ENCODE results near the gene SH3PXD2B. TPM values are rescaled to one million over a fixed set of nuclear protein-coding genes. Genes with fewer than 3 reads are reported as not detected.
"Not testable (repeated sequence)": the region's sequence is repeated elsewhere in the genome, so short reads cannot be mapped to it uniquely, and the experiment has no call there.

Gene SH3PXD2B
- total RNA-seq, 1 experiment from 2014 or later = 47.7 TPM

DNA sequence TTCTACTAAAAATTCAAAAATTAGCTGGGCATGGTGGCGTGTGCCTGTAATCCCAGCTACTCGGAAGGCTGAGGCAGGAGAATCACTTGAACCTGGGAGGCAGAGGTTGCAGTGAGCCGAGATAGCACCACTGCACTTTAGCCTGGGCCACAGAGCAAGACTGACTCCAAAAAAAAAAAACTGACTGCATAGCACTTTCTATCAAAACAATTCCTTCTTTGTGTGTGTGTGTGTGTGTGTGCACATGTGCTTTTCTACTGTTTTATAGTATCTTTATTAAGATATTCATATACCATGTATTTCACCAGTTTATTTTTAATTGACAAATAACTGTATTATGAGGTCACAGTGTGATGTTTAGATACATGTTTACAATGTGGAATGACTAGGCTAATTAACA, 167.2 kb downstream of the SH3PXD2B start:
- H3K4me3 ChIP-seq (ENCODE audit: insufficient read depth, low read depth, low read length); H3K36me3 ChIP-seq (replicated peaks; ENCODE audit: control insufficient read depth, insufficient read depth, low read length); H3K27me3 ChIP-seq (ENCODE audit: control insufficient read depth, insufficient read depth, low read length); DNase-seq: not testable (repeated sequence)

DNA sequence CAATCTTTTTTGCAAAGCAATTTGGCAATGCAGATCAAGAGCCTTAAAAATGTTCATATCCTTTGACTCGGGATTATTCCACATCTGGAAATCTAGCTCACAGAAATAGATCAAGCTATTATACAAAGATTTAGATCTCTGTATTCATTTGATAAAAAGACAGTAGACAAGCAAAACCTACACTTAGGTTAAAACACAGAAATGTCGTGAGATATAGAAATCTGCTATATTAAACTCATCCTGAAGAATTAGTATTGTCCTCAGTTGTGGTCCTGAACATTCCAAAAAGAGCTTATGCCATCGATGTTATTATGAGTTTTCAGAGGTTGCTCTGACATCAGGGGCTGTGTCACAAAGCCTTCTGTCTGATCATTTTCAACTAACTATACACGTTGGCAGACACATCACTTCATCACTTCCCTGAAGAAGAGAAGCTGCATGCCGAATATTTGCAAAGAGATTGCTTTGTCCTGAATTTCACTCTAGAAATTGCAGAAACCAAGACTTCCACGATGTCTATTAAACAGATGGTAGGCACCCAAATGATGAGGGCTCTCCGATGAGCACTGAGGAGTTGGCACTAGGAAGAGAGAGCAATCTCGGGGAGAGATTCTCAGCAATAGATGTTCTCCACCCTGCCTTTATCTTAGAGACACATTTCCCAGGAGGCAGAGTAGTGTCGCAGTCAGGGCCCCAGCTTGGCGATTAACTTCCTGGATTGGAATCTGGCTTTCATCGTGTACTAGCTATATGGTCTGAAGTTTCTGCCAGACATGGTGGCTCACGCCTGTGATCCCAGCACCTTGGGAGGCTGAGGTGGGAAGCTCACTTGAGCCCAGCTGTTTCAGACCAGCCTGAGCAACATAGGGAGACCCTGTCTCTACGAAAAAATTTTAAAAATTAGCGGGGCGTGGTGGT, 168.8 kb downstream of the SH3PXD2B start:
- DNase-seq = peak; percentile 27
- H3K27me3 ChIP-seq (ENCODE audit: control insufficient read depth, insufficient read depth, low read length) = no peaks in the 10 kb centered on the region
- no peak overlapping the region for H3K4me3 ChIP-seq (ENCODE audit: insufficient read depth, low read depth, low read length)
- H3K36me3 ChIP-seq (replicated peaks; ENCODE audit: control insufficient read depth, insufficient read depth, low read length) = no peaks in the 10 kb centered on the region

DNA sequence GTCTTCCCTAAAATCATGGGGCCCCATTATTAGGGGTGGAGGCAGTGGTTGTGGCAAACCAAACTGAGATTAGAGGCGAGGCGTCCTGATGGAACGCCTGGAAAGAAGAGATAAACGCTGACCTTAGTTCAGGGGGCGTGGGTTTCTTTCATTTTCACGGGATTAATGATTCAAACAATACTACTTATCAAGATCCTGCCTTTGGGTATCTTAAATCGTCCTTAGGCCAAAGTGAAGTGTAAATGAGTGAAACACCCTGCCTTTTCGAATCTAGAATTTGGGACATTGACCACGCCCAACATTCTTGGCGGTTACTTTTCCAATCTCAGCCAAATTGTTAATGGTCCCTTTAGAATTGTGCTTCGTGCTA, 169.7 kb downstream of the SH3PXD2B start:
- no peak for DNase-seq
- Histone ChIP-seq H3K4me3 (ENCODE audit: insufficient read depth, low read depth, low read length) (peak overlapping the region; percentile 82), H3K36me3 (replicated peaks; ENCODE audit: control insufficient read depth, insufficient read depth, low read length) (no peaks in the 10 kb centered on the region), H3K27me3 (ENCODE audit: control insufficient read depth, insufficient read depth, low read length) (no peaks in the 10 kb centered on the region)

DNA sequence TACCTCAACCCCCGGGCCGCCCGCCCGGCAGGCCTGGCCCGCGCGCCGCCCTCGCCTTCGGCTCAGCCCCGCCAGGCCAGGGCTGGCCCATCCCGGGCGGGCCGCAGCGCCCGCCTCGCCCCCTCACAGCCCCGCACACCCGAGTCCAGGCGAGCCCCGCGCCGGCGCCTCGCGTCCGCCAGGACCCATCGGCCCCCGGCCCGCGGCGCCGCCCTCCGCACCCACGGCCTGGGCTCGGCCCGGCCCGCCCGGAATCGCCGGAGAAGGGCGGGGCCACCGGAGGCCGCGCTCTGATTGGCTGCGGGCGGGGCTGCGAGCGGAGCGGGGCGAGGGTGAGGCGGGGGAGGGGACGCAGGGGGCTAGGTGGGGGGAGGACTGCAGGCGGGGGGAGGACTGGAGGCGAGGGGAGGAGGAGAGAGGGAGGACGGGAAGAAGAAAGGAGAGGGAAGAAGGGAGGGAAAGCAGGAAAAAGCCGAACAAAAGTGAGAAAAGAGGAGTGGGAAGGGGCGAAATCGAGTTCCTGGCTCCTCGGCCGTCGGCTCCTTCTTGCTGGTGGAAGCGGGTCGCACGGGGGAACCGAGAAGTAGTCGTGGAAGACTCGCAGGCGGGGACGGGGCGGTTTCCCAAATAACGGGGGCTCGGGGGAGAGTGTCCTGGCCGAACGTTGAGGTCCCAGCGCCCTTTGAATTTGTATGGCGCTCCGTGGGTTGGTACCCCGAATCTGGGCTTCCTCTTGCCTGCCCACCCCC, 170.3 kb downstream of the SH3PXD2B start:
- Histone ChIP-seq H3K27me3 (ENCODE audit: control insufficient read depth, insufficient read depth, low read length) (no peaks in the 10 kb centered on the region), H3K36me3 (replicated peaks; ENCODE audit: control insufficient read depth, insufficient read depth, low read length) (no peaks in the 10 kb centered on the region)

DNA sequence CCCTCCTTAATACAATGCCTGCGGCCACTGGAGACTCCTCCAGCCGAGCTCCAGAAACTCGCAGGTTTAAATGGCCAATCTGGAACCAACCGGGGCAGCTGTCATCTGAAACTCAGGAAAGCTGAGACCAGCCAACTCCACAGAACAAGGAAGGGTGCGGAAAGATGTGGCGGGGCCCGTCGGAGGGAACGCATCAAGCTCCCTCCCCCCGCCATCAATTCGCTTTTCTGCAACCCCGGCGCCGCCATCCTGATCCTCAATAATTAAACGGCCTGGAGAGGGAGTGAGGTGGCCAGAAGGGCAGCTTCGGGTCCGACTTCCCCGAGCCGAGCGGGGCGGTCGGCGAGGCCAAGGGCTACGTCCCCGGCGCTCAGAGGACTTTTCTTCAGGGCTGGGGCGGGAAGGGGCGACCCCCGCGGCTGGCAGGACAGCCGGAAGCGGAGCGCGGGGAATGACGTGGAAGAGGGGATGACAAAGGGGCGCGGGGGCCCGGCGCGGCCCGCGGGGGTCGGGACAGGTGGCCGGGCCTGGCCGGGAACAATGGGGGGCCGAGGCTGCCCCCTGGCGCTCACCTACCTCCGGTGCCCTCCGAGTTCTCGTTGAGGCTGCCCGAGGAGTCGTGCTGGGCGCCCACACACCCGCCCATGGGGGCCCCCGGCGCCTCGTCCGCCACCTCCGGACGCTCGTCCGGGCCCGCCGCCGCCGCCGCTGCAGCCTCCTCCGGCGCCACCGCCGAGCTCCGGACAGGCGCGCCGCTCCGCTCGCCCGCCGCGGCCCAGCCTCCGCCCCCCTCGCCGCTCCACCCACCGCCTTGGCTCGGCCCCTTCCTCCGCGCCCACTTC, 171.1 kb downstream of the SH3PXD2B start, which contains the start of gene UBTD2:
Gene UBTD2, minus strand, starts transcription at position 745 of the 842 bp plus-strand sequence. Its CDS starts 99 bp downstream, at position 646.
- H3K4me3 ChIP-seq (ENCODE audit: insufficient read depth, low read depth, low read length) = peak within 1 kb of the TSS; percentile 82
- no peaks in the 10 kb centered on the region for H3K36me3 ChIP-seq (replicated peaks; ENCODE audit: control insufficient read depth, insufficient read depth, low read length)
- no peaks in the 10 kb centered on the region for H3K27me3 ChIP-seq (ENCODE audit: control insufficient read depth, insufficient read depth, low read length)
- peak; percentile 95 for DNase-seq

More for the DNA sequence above, 170.3 kb downstream of the SH3PXD2B start:
- peak; percentile 99 for DNase-seq
- H3K4me3 ChIP-seq (ENCODE audit: insufficient read depth, low read depth, low read length) = peak overlapping the region; percentile 82

DNA sequence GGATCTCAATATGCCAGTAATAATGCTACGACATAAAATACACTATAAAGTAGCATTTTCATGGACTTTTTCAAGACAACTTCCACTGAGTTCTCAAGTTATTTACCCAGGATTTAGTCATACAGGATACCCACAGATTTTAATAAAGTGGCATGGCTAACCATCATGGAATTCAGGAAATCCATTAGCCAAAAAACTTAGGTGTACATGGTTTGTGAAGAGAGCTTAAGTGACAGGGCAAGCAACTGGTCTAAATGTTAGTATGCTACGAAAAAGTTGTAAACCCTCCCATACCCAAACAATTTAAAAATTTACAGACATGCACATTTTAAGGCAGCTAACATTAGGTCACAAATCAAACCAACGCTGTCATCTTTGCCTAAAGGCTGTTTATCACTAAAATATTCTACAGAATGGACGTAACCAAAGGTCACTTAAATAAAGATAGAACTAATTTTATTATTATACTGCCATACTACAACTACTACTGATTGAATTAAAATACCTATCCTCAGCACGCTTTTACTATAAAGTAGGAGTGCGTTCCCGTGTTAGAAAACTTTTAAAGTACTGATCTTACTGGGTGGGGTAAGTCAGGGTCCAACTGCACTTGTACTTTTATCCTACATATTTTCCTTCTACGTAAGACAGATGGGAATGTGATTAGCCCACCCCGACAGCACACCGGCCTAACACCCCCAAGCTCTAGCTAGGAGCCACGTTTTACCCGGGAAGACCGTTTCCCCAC, 171.9 kb downstream of the SH3PXD2B start:
- H3K4me3 ChIP-seq (ENCODE audit: insufficient read depth, low read depth, low read length) = peak overlapping the region; percentile 82
- DNase-seq = no peak
- H3K36me3 ChIP-seq (replicated peaks; ENCODE audit: control insufficient read depth, insufficient read depth, low read length) = no peaks in the 10 kb centered on the region
- H3K27me3 ChIP-seq (ENCODE audit: control insufficient read depth, insufficient read depth, low read length) = no peaks in the 10 kb centered on the region

DNA sequence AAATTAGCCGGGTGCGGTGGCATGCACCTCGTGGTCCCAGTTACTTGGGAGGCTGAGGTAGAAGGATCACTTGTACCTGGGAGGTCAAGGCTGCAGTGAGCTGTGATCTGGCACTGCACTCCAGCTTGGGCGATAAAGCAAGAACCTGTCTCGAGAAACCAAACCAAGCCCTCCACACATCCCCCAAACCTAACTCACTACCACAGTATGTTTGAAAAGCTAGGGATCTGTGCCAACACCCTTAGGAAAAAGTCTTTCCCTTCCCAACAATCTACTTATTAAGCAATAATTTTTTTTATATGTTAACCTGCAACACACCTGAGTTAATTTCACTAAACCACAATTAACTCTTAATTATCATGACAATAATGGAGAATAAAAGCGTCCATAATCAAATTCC, 173.0 kb downstream of the SH3PXD2B start:
- Histone ChIP-seq H3K36me3 (replicated peaks; ENCODE audit: control insufficient read depth, insufficient read depth, low read length) (no peaks in the 10 kb centered on the region), H3K27me3 (ENCODE audit: control insufficient read depth, insufficient read depth, low read length) (no peaks in the 10 kb centered on the region), H3K4me3 (ENCODE audit: insufficient read depth, low read depth, low read length) (no peak overlapping the region)
- no peak for DNase-seq

DNA sequence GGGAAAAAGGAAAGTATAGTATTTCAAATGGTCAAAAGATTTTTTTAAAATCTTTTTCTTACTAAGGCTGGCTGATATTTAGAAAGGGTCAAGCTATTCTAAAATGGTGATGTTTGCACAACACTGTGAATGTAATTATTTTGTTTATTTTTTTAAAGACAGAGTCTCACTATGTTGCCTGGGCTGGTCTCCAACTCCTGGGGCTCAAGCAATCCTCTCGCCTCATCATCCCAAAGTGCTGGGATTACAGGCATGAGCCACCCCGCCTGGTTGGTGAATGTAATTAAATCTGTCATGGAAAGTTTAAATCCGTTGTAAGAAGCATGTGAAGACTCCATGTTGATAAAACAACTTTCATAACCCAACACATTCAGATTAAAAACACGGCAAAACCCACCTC, 173.4 kb downstream of the SH3PXD2B start:
- no peaks in the 10 kb centered on the region for H3K27me3 ChIP-seq (ENCODE audit: control insufficient read depth, insufficient read depth, low read length)
- no peaks in the 10 kb centered on the region for H3K36me3 ChIP-seq (replicated peaks; ENCODE audit: control insufficient read depth, insufficient read depth, low read length)
- H3K4me3 ChIP-seq (ENCODE audit: insufficient read depth, low read depth, low read length) = no peak overlapping the region
- no peak for DNase-seq

DNA sequence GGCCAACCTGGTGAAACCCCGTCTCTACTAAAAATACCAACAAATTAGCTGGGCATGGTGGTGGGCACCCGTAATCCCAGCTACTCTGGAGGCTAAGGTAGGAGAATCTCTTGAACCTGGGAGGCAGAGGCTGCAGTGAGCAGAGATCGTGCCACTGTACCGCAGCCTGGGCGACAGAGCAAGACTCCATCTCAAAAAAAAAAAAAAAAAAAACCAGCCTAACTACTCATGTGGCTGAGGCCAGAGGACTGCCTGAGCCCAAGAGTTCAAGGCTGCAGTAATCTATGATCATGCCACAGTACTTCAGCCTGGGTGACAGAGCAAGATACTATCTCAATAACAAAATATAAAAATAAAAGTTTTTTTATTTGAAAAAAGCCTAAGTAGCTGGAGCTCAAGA, 174.0 kb downstream of the SH3PXD2B start:
- DNase-seq = no peak
- H3K27me3 ChIP-seq (ENCODE audit: control insufficient read depth, insufficient read depth, low read length) = no peaks in the 10 kb centered on the region
- no peaks in the 10 kb centered on the region for H3K36me3 ChIP-seq (replicated peaks; ENCODE audit: control insufficient read depth, insufficient read depth, low read length)
- no peak overlapping the region for H3K4me3 ChIP-seq (ENCODE audit: insufficient read depth, low read depth, low read length)

DNA sequence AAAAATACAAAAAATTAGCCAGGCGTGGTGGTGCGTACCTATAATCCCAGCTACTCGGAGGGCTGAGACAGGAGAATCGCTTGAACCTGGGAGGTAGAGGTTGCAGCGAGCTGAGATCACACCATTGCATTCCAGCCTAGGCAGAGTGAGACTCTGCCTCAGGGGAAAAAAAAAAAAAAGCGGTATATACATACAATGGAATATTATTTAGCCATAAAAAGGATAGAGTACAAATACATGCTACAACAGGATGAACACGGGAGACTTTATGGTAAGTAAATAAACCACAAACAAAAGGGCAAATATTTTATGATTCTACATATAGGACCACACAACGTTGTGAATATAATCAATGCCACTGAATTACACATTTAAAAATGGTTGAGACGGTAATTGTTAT, 176.0 kb downstream of the SH3PXD2B start:
- no peaks in the 10 kb centered on the region for H3K36me3 ChIP-seq (replicated peaks; ENCODE audit: control insufficient read depth, insufficient read depth, low read length)
- H3K27me3 ChIP-seq (ENCODE audit: control insufficient read depth, insufficient read depth, low read length) = no peaks in the 10 kb centered on the region
- no peak for DNase-seq
- no peak overlapping the region for H3K4me3 ChIP-seq (ENCODE audit: insufficient read depth, low read depth, low read length)

DNA sequence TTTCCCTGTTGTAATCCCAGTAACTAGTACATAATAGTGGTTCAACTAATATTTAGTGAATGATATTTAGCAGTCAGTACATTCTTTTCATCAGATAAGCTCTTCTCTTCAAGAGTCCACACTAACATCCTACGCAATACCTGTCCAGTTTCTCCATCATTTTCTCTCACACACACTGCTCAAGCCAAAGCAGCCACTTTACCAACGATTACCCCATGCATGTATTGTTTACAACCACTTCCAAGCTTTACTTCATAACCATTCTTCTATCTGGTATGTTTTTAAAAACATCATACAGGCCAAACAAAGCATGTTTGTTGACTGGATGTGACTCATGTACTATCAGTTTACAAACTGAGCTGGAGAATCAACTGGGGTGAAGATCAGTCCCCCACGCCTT, 178.1 kb downstream of the SH3PXD2B start:
- Histone ChIP-seq H3K36me3 (replicated peaks; ENCODE audit: control insufficient read depth, insufficient read depth, low read length) (no peaks in the 10 kb centered on the region), H3K4me3 (ENCODE audit: insufficient read depth, low read depth, low read length) (no peak overlapping the region), H3K27me3 (ENCODE audit: control insufficient read depth, insufficient read depth, low read length) (no peaks in the 10 kb centered on the region)
- no peak for DNase-seq
